ENCODE data around the gene PRKCE.
"Not testable (repeated sequence)": the region's sequence is repeated elsewhere in the genome, so short reads cannot be mapped to it uniquely, and the experiment has no call there.

Gene PRKCE

DNA sequence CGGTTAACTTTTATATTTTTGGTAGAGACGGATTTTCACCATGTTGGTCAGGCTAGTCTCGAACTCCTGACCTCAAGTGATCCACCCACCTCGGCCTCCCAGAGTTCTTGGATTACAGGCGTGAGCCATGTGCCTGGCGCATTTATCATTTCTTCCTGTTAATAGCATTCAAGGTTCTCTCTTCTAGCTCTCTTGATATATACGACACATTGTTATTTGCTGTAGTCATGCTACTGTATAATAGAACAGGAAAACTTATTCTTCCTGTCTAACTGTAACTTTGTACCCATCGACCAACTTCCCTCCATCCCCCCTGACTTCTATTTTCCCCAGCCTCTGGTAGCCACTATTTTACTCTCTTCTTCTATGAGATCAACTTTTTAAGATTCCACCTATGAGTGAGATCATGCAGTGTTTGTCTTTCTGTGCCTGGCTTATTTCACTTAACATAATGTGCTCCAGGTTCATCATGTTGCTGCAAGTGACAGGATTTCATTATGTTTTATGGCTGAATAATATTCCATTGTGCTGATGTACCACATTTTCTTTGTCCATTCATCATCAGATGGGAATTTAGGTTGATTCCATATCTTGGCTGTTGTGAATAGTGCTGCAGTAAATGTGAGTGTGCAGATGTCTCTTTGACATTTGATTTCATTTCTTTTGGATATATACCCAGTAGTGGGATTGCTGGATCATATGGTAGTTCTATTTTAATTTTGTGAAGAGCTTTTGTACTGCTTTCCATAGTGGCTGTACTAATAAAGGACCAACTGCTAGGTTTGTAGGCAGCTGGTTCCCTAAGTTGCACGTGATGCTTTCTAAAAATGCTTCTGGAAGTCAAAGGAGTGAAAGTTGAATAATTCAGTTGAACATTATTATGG, 205.2 kb downstream of the PRKCE start:
- FAIRE-seq = no peak
- TF ChIP-seq POLR2A (IDR thresholded peaks at IDR 0.05; ENCODE audit: low read depth, low read length) (no peak), TAF1 (IDR thresholded peaks at IDR 0.05; ENCODE audit: borderline replicate concordance, low read depth, low read length) (no peak), POLR2AphosphoS5 (IDR thresholded peaks at IDR 0.05; ENCODE audit: low read depth, low read length) (no peak)

GRCh38 chr2:45857275-45857609, 205.8 kb downstream of the PRKCE start:
- TF ChIP-seq POLR2AphosphoS5 (IDR thresholded peaks at IDR 0.05; ENCODE audit: low read depth, low read length) (no peak), TAF1 (IDR thresholded peaks at IDR 0.05; ENCODE audit: borderline replicate concordance, low read depth, low read length) (no peak), POLR2A (IDR thresholded peaks at IDR 0.05; ENCODE audit: low read depth, low read length) (no peak)
- FAIRE-seq (no peak), DNase-seq (ENCODE audit: insufficient read length) (no peak)

More for the DNA sequence above, 205.2 kb downstream of the PRKCE start:
- DNase-seq (ENCODE audit: insufficient read length) = no peak

DNA sequence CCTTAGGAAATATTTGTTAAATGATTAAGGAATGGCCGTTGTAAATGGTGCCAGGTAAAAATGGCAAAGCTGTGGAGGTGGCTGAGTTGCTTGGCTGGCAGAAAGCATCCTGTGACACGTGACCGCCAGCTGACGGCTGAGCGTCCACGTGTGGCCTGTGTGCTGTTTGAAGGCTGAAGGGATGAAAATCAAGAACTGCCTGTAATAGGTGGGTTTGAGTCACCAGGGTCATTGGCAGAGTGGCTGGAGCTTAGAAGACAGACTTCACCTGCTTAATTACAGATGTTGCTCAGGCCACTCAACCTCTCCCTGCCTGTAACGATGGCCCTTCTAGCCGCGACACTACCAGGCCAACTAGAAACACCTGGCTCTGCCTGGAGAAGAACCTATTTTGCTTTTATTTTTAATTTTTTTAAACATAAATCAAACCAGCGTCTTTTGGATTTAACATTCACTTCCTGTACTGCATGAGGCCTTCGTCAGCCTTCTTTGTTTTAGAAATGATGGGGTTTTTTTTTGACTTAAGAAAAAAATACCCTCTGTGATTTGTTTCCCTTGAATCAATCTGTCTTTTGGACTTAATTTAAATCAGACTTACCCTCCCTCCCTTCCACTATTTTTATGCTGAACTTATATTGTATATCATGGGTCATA, 206.5 kb downstream of the PRKCE start:
- DNase-seq (ENCODE audit: insufficient read length) (no peak), FAIRE-seq (no peak)
- TF ChIP-seq TAF1 (IDR thresholded peaks at IDR 0.05; ENCODE audit: borderline replicate concordance, low read depth, low read length) = no peak

- not testable (repeated sequence) for FAIRE-seq; DNase-seq (ENCODE audit: insufficient read length)
These were observed 207.4 kb downstream of the PRKCE start for GRCh38 chr2:45858872-45859271.

GRCh38 chr2:45859682-45860081, 208.2 kb downstream of the PRKCE start:
- TF ChIP-seq POLR2A (IDR thresholded peaks at IDR 0.05; ENCODE audit: low read depth, low read length) (no peak), POLR2AphosphoS5 (IDR thresholded peaks at IDR 0.05; ENCODE audit: low read depth, low read length) (no peak), TAF1 (IDR thresholded peaks at IDR 0.05; ENCODE audit: borderline replicate concordance, low read depth, low read length) (no peak)
- no peak for FAIRE-seq
- no peak for DNase-seq (ENCODE audit: insufficient read length)

GRCh38 chr2:45860136-45861121, 209.0 kb downstream of the PRKCE start:
- no peak for TF ChIP-seq POLR2AphosphoS5 (IDR thresholded peaks at IDR 0.05; ENCODE audit: low read depth, low read length)
- no peak for TF ChIP-seq TAF1 (IDR thresholded peaks at IDR 0.05; ENCODE audit: borderline replicate concordance, low read depth, low read length)
- no peak for TF ChIP-seq POLR2A (IDR thresholded peaks at IDR 0.05; ENCODE audit: low read depth, low read length)
- DNase-seq (ENCODE audit: insufficient read length) (no peak), FAIRE-seq (no peak)

DNA sequence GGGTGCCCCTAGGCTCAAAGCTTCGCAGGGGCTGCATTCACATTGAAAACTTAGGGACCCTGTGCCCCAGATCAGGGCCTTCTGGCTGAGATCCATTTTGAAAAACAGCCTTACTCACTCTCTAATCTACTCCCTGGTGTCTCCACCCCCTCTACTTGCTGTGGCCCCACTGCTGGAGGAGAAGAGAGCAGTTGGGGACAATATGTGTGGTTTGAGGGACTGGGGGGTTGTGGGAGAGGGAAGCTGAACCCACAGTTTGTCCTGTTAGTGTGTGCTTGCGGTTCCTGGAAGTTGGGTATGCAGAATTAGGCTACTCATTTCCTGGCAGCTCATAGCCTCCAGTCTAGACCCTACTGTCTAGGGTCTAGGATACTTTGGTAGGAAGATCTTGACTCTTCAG, 211.4 kb downstream of the PRKCE start:
- TF ChIP-seq POLR2AphosphoS5 (IDR thresholded peaks at IDR 0.05; ENCODE audit: low read depth, low read length) (no peak), POLR2A (IDR thresholded peaks at IDR 0.05; ENCODE audit: low read depth, low read length) (no peak), TAF1 (IDR thresholded peaks at IDR 0.05; ENCODE audit: borderline replicate concordance, low read depth, low read length) (no peak)
- FAIRE-seq (no peak), DNase-seq (ENCODE audit: insufficient read length) (no peak)

- no peak for DNase-seq (ENCODE audit: insufficient read length)
- no peak for TF ChIP-seq TAF1 (IDR thresholded peaks at IDR 0.05; ENCODE audit: borderline replicate concordance, low read depth, low read length)
- TF ChIP-seq POLR2A (IDR thresholded peaks at IDR 0.05; ENCODE audit: low read depth, low read length) = no peak
- TF ChIP-seq POLR2AphosphoS5 (IDR thresholded peaks at IDR 0.05; ENCODE audit: low read depth, low read length) = no peak
- no peak for FAIRE-seq
These were observed 212.6 kb downstream of the PRKCE start for GRCh38 chr2:45864121-45864520.

DNA sequence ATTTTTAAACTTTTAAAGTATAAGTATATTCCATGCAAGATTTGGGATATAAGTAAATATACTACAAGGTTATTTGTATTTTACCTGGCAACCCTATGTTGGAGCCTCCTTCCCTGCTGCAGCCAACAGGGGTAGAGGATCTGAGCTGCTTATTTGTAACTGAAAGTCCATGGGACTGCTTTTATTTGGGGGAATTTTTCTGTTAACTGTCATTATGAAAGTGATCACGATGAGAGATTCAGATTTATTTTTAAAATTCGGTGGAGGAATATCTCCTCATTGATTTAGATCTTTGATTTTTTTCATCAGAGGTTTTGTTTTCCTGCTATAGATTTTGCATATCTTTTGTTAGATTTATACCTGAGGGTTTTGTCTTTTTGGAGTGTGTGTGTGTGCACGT, 215.9 kb downstream of the PRKCE start:
- FAIRE-seq (no peak), DNase-seq (ENCODE audit: insufficient read length) (no peak)
- TF ChIP-seq TAF1 (IDR thresholded peaks at IDR 0.05; ENCODE audit: borderline replicate concordance, low read depth, low read length) (no peak), POLR2A (IDR thresholded peaks at IDR 0.05; ENCODE audit: low read depth, low read length) (no peak), POLR2AphosphoS5 (IDR thresholded peaks at IDR 0.05; ENCODE audit: low read depth, low read length) (no peak)

DNA sequence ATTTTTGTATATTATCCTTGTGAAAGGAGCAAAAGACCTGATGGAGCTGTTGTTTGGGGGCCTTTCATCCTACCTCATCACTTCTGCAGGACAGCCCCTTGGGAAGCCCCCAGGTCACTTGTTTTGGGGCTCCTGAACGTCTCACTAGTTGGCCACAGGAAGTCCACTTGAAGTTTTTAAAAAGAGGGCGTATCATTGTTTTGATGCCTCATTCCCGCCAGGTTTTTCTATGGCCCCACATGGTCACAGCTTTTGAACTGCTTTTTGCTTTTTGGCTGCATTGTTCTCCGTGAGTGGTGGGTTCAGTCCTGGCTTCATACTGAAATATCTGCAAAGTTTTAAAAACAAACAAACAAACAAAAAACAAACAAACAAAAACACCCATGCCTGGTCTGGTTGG, 216.3 kb downstream of the PRKCE start:
- TF ChIP-seq POLR2AphosphoS5 (IDR thresholded peaks at IDR 0.05; ENCODE audit: low read depth, low read length) (no peak), POLR2A (IDR thresholded peaks at IDR 0.05; ENCODE audit: low read depth, low read length) (no peak), TAF1 (IDR thresholded peaks at IDR 0.05; ENCODE audit: borderline replicate concordance, low read depth, low read length) (no peak)
- DNase-seq (ENCODE audit: insufficient read length) (no peak), FAIRE-seq (no peak)

- TF ChIP-seq POLR2AphosphoS5 (IDR thresholded peaks at IDR 0.05; ENCODE audit: low read depth, low read length) (no peak), TAF1 (IDR thresholded peaks at IDR 0.05; ENCODE audit: borderline replicate concordance, low read depth, low read length) (no peak), POLR2A (IDR thresholded peaks at IDR 0.05; ENCODE audit: low read depth, low read length) (no peak)
- DNase-seq (ENCODE audit: insufficient read length) (no peak), FAIRE-seq (no peak)
These were observed 217.7 kb downstream of the PRKCE start for GRCh38 chr2:45869165-45869501.
